Testis (tissue), 3 donors: Measurements from ENCODE around the gene BRD3OS. TPM values are rescaled to one million over a fixed set of nuclear protein-coding genes. Genes with fewer than 3 reads are reported as not detected.

Source experiments
- DNase-seq: peaks from one replicate; pipeline ENCODE4 v3.0.0-alpha.2; 2019
- H3K27ac ChIP-seq, 2 donors: fragments of 200-600 bp; sonication (generic); one replicate each; pipeline ENCODE4 v1.5.1; 2019
- H3K27me3 ChIP-seq: fragments of 200-600 bp; sonication (generic); one replicate; pipeline ENCODE4 v1.5.1; 2019
- H3K36me3 ChIP-seq: fragments of 200-600 bp; sonication (generic); one replicate; pipeline ENCODE4 v1.5.1; 2017; ENCODE audit warnings: low read depth; ENCODE audit errors: missing control alignments
- H3K4me1 ChIP-seq: fragments of 200-600 bp; sonication (generic); one replicate; pipeline ENCODE4 v1.5.1; 2019
- H3K4me3 ChIP-seq, 2 donors: fragments of 200-600 bp; sonication (generic); one replicate each; pipeline ENCODE4 v1.5.1; 2017 to 2019
- H3K9me3 ChIP-seq: fragments of 200-600 bp; sonication (generic); one replicate; pipeline ENCODE4 v1.5.1; 2017
- CTCF ChIP-seq, 3 experiments: fragments of 450-650 bp in 2 of 3; fragments of 200-600 bp in 1 of 3; sonication (generic) in 1 of 3; IDR thresholded peaks; one replicate each; pipeline ENCODE4 v1.5.1; 2016 to 2019; ENCODE audit warnings: antibody characterized with exemption in 3 of 3, mild to moderate bottlenecking in 2 of 3, moderate library complexity in 1 of 3
- POLR2A ChIP-seq: fragments of 450-650 bp; IDR thresholded peaks from one replicate; pipeline ENCODE4 v1.6.1; 2017; ENCODE audit warnings: antibody characterized with exemption, mild to moderate bottlenecking, moderate library complexity
- WGBS, 2 donors: methylation state at CpG; one replicate each; pipeline ENCODE4 v1.1.5; 2018; 5-methylcytosine and 5-hydroxymethylcytosine counted together
- intact Hi-C: fragments of 100-400 bp; cut with DNase I; formaldehyde crosslinking; loops from one replicate; pipeline ENCODE4 v1.15.1; 2023; ENCODE audit warnings: low total_unique reads
- polyA plus RNA-seq: library from polyadenylated mRNA; stranded (reverse); fragments of 350-450 nt; fragmentation: Illumina TruSeq; extraction: RNeasy Lipid Tissue Mini Kit (QIAGEN cat#74804); gene quantifications from one replicate; pipeline ENCODE4 v1.2.3, GENCODE V29; 2014; ENCODE audit warnings: low read depth, low replicate concordance; ENCODE audit not compliant: insufficient read depth
- total RNA-seq, 2 donors: library from RNA; depleted of rRNA; stranded (reverse); fragments of >200 nt; gene quantifications; one replicate each; pipeline ENCODE4 v1.2.3, GENCODE V29; 2016

The BRD3OS gene
- total and polyA plus RNA-seq, 3 donors from 2014 or later, result 18.9 to 29.5 (median 19.0) TPM

- Histone ChIP-seq H3K36me3 (no peaks in the 10 kb centered on the region), H3K4me3 (no peak overlapping the region), H3K27ac (no peak overlapping the region), H3K27me3 (no peaks in the 10 kb centered on the region), H3K9me3 (no peaks in the 10 kb centered on the region), H3K4me1 (no peaks in the 10 kb centered on the region)
- TF ChIP-seq POLR2A (no peak), CTCF (IDR thresholded peaks at IDR 0.05) (no peak)
- peak; percentile 51 for DNase-seq
- intact Hi-C loops, result no loop called here
- WGBS, 2 donors, result 73 to 77% methylated on average over 18 to 20 of the region's 20 CpGs
Measured at GRCh38 chr9:134010310-134011173, 14.7 kb upstream of the BRD3OS start.

- DNase-seq, result no peak
- Histone ChIP-seq H3K4me1 (no peaks in the 10 kb centered on the region), H3K4me3 (no peak overlapping the region), H3K36me3 (no peaks in the 10 kb centered on the region), H3K9me3 (no peaks in the 10 kb centered on the region), H3K27me3 (no peaks in the 10 kb centered on the region), H3K27ac (no peak overlapping the region)
- 88 to 90% methylated on average over 6 of the region's 6 CpGs for WGBS, 2 donors
- no peak for TF ChIP-seq POLR2A
- intact Hi-C loops, result no loop called here
Measured at GRCh38 chr9:134011401-134011800, 13.9 kb upstream of the BRD3OS start.

- Histone ChIP-seq H3K4me3 (no peak overlapping the region), H3K9me3 (no peaks in the 10 kb centered on the region), H3K36me3 (no peaks in the 10 kb centered on the region), H3K27me3 (no peaks in the 10 kb centered on the region), H3K27ac (no peak overlapping the region), H3K4me1 (no peaks in the 10 kb centered on the region)
- WGBS, 2 donors, result 96 to 97% methylated on average over 2 of the region's 2 CpGs
- DNase-seq, result no peak
- intact Hi-C loops, result no loop called here
- no peak for TF ChIP-seq CTCF (IDR thresholded peaks at IDR 0.05)
- TF ChIP-seq POLR2A, result no peak
Measured at GRCh38 chr9:134014946-134015345, 10.3 kb upstream of the BRD3OS start.

GRCh38 chr9:134024214-134024792 lies 978 bp upstream of the BRD3OS start:
- Histone ChIP-seq H3K4me3 (peak overlapping the region in 1 of 2 donors; percentile 85), H3K36me3 (no peaks in the 10 kb centered on the region), H3K4me1 (peaks cover 12% of the 10 kb centered on the region), H3K27ac (peak overlapping the region in 1 of 2 donors; percentile 83), H3K9me3 (no peaks in the 10 kb centered on the region), H3K27me3 (no peaks in the 10 kb centered on the region)
- TF ChIP-seq CTCF (IDR thresholded peaks at IDR 0.05) (no peak), POLR2A (no peak)
- WGBS, 2 donors, result 68 to 74% methylated on average over 4 of the region's 4 CpGs
- no peak for DNase-seq
- intact Hi-C loops, result no loop called here

- no peaks in the 10 kb centered on the region for H3K27me3 ChIP-seq
- intact Hi-C loops, result no loop called here
- peak overlapping the region; percentile 85 to 86 for H3K4me3 ChIP-seq
- peaks cover 15% of the 10 kb centered on the region for H3K4me1 ChIP-seq
- DNase-seq, result peak; percentile 29
- WGBS, 2 donors, result 0 to 11% methylated on average over 12 to 66 of the region's 66 CpGs
- TF ChIP-seq POLR2A (no peak), CTCF (IDR thresholded peaks at IDR 0.05) (no peak)
- H3K27ac ChIP-seq, result peak overlapping the region; percentile 63 to 83
- no peaks in the 10 kb centered on the region for H3K9me3 ChIP-seq
- no peaks in the 10 kb centered on the region for H3K36me3 ChIP-seq
Measured at GRCh38 chr9:134025606-134026541, 593 bp downstream of the BRD3OS start.
